ENCODE data around the gene AMT.

Gene AMT

DNA sequence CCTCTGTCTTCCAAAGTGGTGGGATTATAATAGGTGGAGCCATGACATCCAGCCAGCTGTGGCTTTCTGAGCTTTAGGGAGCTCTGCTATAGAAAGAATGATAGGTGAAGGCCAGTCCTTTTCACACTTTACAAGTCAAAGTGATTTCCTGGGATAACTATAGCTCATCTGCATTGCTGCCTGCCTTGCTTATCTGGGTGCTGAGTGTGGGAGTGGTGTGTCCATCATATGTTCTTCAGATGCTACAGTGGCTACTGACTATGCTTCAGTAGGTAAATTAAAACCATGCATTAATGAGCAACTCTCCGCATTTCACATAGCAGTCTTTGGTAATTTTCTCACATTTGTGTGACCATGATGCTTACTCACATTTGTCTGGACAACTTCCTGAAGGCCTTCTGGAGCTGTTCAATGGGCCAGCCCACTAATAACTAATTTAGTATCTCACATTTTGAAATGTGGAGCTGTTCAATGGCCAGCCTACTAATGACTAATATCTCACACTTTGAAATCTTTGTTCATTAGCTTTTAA lies 33.9 kb downstream of the AMT start:
- no peak for DNase-seq (ENCODE audit: low spot score)

- DNase-seq (ENCODE audit: low spot score), result no peak
Measured at GRCh38 chr3:49387721-49388120, 34.6 kb downstream of the AMT start.

DNA sequence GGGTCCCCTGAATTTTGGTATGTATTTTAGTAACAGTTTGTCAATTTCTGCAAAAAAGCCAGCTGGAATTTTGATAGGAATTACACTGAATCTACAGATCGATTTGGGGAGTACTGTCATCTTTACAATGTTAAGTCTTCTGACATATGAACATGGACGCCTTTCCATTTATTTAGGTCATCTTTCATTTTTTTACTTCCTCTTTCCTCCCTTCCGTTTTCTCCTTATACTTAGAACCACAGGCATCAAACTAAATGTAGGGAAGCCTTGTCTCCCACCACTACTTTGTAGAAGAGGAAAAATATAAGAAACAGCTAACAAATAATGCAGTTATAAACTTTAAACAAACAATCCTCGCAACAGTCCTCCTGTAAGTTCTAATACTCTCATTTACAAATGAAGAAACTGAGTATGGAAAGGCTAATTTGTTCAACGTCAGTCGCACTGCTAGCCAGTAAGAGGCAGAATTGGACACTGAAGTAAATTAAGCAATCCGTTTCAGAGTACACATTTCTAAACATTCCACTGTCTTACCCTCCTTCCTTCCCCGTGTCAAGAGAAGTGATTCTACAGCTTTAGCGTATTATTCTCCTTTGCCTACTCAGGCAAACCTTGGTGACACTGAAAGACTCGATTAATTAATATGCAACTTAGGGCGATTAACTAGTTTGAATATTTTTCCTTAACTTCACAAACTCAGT lies 36.1 kb downstream of the AMT start:
- DNase-seq (ENCODE audit: low spot score), result no peak

- DNase-seq (ENCODE audit: low spot score), result no peak
Measured at GRCh38 chr3:49385617-49386016, 36.7 kb downstream of the AMT start.

GRCh38 chr3:49383387-49383786 lies 38.9 kb downstream of the AMT start:
- no peak for DNase-seq (ENCODE audit: low spot score)

DNA sequence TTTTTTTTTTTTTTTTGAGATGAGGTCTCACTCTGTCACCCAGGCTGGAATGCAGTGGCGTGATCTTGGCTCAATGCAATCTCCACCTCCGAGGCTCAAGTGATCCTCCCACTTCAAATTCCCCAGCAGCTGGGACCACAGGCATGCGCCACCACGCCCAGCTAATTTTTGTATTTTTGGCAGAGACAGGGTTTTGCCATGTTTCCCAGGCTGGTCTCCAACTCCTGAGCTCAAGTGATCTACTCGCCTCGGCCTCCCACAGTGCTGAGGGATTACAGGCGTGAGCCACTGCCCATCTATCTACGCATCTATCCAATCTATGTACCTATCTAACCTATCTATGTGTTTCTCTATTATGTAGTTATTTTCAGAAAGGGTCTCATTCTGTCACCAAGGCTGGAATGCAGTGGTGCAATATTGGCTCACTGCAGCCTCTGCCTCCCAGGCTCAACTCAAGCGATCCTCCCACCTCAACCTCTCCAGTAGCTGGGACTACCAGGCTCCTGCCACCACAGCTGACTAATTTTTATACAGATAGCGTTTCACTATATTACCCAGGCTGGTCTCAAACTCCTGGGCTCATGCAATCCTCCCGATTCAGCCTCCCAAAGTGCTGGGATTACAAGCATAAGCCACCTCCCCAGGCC lies 43.9 kb downstream of the AMT start:
- no peak for DNase-seq (ENCODE audit: low spot score)

GRCh38 chr3:49377483-49377882 lies 44.8 kb downstream of the AMT start:
- no peak for DNase-seq (ENCODE audit: low spot score)

DNA sequence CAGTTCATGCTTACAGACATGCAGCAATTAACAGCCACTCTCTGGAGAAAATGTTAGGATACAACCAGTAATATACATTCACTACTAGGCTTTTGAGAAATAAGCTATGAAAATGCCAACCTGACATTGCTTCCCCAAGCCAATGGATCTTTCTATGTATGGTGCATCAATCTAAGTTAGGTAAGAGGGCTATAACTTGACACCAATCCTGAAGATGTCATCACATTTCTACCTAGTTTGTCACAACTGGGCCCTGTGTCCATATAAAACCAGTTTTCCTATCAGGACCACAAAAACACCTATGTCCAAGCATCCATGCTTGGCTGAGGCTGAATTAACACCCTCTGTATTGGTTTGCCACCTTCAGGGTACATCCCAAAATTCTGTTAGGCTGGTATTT lies 50.3 kb downstream of the AMT start:
- DNase-seq (ENCODE audit: low spot score), result no peak

GRCh38 chr3:49370585-49371290 lies 51.5 kb downstream of the AMT start:
- no peak for DNase-seq (ENCODE audit: low spot score)

Measured in germinal center (tissue), 1 donor.